Stomach (tissue), 4 donors: ENCODE results near the gene SYT6.

Experiments used
- EP300 ChIP-seq: sonication (generic); formaldehyde crosslinking; IDR thresholded peaks from one replicate; pipeline ENCODE4 v1.6.1; 2017; ENCODE audit warnings: antibody characterized with exemption
- POLR2A ChIP-seq, 4 donors: fragments of 450-650 bp; IDR thresholded peaks; one replicate each; pipeline ENCODE4 v1.6.1; 2016; ENCODE audit warnings: antibody characterized with exemption in 4 of 4, control low read depth in 2 of 4, mild to moderate bottlenecking in 1 of 4, moderate library complexity in 1 of 4
- POLR2AphosphoS5 ChIP-seq, 3 donors: sonication (generic); formaldehyde crosslinking; IDR thresholded peaks; one replicate each; pipeline ENCODE4 v1.6.1; 2016; ENCODE audit warnings: antibody characterized with exemption in 3 of 3
- TF ChIP-seq, protein P1 (sequence below), 7 experiments: fragments of 450-650 bp in 4 of 7; fragments of 200-600 bp in 3 of 7; sonication (generic) in 3 of 7; IDR thresholded peaks; one replicate each; pipeline ENCODE4 v1.5.1; 2016 to 2019; ENCODE audit warnings: antibody characterized with exemption in 7 of 7, control low read depth in 2 of 7, mild to moderate bottlenecking in 1 of 7

DNA sequence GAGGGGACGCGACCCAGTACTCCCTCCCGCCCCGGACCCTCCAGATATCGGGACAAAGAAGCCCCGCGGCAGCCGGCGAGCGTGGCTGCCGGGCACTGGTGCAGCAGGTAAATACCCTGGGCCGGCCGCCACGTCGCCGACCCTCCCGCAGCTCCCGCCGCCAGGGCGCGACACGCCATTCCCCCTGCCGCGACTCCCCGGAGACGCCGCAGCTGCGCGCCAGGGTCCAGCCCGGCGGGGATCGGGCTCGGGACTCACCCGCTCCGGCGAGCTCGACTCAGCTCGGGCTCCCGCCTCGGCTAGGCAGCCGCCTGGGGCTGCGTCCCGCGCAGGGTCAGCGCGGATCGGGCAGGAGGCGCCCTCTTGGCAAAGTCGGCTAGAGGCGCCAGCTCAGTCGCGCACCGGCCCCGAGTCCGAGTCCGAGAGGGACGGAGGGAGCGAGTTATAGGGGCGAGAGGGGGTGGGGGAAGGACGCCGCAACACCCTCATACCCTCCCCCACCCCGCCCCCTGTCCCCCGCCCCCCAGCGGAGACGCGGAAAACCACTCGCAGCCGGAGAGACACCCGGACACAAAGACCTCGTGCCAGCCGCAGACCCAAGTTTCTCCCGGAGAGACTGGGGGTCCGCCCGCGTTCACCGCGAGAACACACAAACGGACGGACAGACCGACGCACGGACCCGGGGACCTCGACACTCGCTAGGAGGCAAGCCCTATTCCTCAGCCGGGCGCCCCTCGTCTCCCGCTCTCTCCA lies 985 bp downstream of the SYT6 start:
- TF ChIP-seq EP300 (no peak), POLR2AphosphoS5 (IDR thresholded peaks at IDR 0.05) (no peak), POLR2A (IDR thresholded peaks at IDR 0.05) (no peak)
- TF ChIP-seq, protein P1, sequence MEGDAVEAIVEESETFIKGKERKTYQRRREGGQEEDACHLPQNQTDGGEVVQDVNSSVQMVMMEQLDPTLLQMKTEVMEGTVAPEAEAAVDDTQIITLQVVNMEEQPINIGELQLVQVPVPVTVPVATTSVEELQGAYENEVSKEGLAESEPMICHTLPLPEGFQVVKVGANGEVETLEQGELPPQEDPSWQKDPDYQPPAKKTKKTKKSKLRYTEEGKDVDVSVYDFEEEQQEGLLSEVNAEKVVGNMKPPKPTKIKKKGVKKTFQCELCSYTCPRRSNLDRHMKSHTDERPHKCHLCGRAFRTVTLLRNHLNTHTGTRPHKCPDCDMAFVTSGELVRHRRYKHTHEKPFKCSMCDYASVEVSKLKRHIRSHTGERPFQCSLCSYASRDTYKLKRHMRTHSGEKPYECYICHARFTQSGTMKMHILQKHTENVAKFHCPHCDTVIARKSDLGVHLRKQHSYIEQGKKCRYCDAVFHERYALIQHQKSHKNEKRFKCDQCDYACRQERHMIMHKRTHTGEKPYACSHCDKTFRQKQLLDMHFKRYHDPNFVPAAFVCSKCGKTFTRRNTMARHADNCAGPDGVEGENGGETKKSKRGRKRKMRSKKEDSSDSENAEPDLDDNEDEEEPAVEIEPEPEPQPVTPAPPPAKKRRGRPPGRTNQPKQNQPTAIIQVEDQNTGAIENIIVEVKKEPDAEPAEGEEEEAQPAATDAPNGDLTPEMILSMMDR (IDR thresholded peaks at IDR 0.05), result no peak
